Measurements from ENCODE around the gene PARP1.
"Not testable (repeated sequence)": the region's sequence is repeated elsewhere in the genome, so short reads cannot be mapped to it uniquely, and the experiment has no call there.

Gene PARP1

DNA sequence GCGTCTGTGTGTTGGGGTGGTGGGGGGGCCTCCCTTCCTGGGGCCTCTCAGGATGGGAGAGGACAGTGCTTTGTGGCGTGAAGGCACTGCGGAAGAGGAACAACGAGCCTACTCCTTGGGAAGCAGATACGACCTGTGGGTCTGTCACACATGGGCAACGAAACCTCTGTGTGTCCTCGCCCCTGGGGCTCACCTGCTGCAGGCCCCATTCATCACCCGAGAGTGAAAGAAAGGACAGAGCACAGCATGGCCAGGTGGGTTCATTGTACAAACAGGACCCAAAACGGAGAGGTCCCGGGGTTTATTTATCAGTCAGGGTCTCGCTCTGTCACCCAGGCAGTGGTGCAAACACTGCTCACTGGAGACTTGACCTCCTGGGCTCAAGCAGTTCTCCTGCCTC lies 58.8 kb downstream of the PARP1 start:
- no peak for DNase-seq

- peak; percentile 33 for DNase-seq
These were observed 63.2 kb downstream of the PARP1 start for GRCh38 chr1:226344441-226345259.

GRCh38 chr1:226342656-226343055 lies 65.2 kb downstream of the PARP1 start:
- no peak for DNase-seq

GRCh38 chr1:226340111-226340510 lies 67.8 kb downstream of the PARP1 start:
- DNase-seq = not testable (repeated sequence)

GRCh38 chr1:226337276-226337875 lies 70.5 kb downstream of the PARP1 start:
- no peak for DNase-seq

DNA sequence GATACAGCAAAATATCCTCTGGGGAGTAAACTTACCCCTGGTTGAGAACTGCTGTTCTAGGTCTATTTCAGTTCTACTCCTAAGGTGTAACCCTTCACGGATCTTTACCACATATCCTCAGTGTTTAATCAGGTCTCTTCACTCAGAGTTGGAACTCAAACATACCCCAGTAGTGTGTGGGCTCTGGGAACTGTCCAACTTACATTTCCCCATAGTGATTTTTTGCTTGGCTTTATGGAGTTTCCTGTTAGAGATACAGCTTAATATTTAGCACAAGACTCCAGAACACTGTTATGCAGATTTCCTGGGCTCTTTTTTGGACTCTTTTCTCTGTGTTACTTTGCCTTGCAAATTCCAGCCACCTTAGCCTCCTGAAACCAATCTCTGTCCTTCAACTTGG lies 72.2 kb downstream of the PARP1 start:
- DNase-seq = no peak

- DNase-seq = peak; percentile 19
These were observed 74.9 kb downstream of the PARP1 start for GRCh38 chr1:226332947-226333346.

DNA sequence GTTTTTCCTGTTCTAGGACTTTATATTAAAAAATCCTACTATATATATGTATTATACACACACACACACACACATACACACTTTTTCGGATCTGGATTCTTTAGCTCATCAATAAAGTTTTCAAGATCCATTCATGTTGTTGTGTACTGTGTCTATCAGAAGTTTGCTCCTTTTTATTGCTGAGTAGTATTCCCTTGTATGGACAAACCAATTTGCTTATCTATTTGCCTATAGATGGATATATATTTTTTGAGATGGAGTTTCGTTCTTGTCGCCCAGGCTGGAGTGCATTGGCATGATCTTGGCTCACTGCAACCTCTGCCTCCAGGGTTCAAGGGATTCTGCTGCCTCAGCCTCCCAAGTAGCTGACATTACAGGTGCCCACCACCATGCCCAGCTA lies 78.7 kb downstream of the PARP1 start:
- DNase-seq = no peak

- DNase-seq = no peak
These were observed 80.1 kb downstream of the PARP1 start for GRCh38 chr1:226327761-226328162.

DNA sequence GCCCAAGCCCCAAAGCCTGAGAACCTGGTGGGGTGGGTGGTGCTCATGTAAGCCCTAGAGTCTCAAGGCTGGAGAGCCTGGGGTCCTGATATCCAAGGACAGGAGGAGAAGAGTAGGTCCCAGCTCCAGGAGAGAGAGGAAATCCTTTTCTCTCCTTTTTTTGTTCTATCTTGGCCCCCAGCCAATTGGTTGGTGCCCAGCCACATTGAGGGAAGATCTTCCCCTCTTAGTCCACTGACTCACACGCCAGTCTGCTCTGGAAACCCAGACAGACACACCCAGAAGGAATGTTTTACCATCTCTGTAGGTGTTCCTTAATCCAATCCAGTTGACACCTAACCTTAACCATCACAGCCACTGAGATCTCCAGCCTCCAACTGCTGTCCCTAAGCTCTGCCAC lies 82.7 kb downstream of the PARP1 start:
- no peak for DNase-seq

- no peak for DNase-seq
These were observed 83.4 kb downstream of the PARP1 start for GRCh38 chr1:226324479-226324878.

- no peak for DNase-seq
These were observed 84.9 kb downstream of the PARP1 start for GRCh38 chr1:226322986-226323385.

GRCh38 chr1:226320930-226321329 lies 87.0 kb downstream of the PARP1 start:
- DNase-seq = no peak

- no peak for DNase-seq
These were observed 89.4 kb downstream of the PARP1 start for GRCh38 chr1:226318471-226318870.

DNA sequence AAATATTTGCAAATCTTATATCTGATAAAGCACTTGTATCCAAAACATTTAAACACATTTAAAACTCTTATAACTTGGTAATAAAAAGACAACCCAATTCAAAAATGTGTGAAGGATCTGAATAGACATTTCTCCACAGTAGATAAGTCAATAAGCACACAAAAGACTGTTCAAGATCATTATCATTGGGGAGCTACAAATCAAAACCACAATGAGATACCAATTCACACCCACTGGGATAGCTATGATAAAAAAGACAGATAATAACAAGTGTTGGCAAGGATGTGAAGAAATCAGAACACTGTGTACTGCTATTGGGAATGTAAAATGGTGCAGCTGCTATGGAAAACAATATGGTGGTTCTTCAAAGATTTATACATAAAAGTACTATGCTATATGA lies 93.8 kb downstream of the PARP1 start:
- no peak for DNase-seq

DNA sequence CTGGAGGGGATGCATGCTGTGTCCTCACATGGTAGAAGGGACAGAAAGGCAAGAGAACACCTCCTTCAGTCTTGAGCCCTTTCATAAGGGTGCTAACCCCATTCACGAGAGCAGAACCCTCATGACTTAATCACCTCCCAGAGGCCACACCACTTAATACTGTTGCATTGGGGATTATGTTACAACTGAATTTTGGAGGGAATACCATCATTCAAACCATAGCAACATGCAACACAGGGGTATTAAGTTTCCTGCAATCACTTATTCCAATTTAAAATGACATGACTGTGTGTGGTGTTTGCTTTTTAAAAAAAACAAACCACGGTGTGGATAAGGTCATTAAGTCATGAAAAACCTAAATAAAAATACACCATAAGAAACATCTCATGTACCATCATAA lies 95.8 kb downstream of the PARP1 start:
- no peak for DNase-seq

GRCh38 chr1:226311376-226311775 lies 96.5 kb downstream of the PARP1 start:
- no peak for DNase-seq
